GM21723 (cell line): ENCODE data around the gene KISS1.

Experiments used
- ATAC-seq: cut with Tn5 transposase; IDR thresholded peaks from one replicate; pipeline ENCODE4 v1.9.1; 2021; ENCODE audit warnings: mild to moderate bottlenecking, moderate library complexity; ENCODE audit not compliant: unreplicated experiment

Gene KISS1

GRCh38 chr1:204141131-204141530 lies 55.2 kb downstream of the KISS1 start:
- ATAC-seq: no peak
